NCI-H774 (cell line): ENCODE measurements around the gene HIPK3.
"Not testable (repeated sequence)": the region's sequence is repeated elsewhere in the genome, so short reads cannot be mapped to it uniquely, and the experiment has no call there.

Experiments used
- DNase-seq: peaks from one replicate; lab custom pipeline; 2025; lab: John Stamatoyannopoulos, UW

Gene HIPK3

DNA sequence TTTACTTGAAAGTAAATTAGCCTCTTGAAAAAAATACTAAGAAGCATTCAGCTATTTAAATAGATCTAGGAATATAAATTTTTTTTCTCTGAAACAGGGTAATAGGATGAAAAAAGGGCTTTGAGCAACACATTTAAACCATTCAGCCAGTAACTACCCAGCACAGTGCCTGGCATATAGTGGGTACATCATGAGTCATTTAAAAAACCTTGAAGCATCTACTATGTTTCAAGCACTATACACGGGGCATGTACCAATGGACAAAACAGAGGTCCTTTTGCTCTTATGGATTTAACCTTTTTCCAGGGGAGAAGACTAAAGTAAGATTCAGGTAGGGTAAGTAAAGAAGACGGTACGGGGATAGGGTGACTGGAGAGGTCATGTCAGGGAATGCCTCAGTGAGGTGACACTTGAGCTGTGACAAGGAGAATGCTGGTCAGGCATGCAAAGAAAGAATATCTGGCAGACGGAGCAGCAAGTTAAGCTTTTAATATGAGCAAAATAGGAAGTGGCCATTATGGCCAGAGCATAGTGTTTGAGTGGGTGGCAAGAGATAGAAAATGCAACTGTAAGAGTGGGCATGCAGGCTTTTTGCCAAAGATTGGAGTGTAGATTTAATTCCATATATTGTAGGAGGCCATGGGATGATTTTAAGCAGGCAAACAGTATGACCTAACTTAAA is 101.1 kb downstream of the HIPK3 start:
- no peak for DNase-seq

DNA sequence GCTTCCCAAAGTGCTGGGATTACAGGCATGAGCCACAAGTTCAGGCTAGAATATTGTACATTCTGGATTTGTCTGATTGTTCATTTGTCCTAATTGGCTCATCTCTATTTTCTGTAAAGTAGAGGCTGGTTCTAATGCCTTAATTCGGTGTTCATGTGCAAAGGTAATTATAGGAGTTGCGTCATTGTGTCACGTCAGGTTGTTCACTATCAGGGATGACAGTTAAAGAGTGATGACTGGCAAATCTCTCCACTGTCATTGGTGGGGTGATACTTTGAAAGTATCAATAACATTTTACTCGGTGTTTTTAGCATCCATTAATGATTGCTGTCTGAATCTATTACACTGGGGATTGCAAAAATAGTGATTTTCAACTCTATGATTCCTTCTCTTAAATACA is 103.5 kb downstream of the HIPK3 start:
- no peak for DNase-seq

DNA sequence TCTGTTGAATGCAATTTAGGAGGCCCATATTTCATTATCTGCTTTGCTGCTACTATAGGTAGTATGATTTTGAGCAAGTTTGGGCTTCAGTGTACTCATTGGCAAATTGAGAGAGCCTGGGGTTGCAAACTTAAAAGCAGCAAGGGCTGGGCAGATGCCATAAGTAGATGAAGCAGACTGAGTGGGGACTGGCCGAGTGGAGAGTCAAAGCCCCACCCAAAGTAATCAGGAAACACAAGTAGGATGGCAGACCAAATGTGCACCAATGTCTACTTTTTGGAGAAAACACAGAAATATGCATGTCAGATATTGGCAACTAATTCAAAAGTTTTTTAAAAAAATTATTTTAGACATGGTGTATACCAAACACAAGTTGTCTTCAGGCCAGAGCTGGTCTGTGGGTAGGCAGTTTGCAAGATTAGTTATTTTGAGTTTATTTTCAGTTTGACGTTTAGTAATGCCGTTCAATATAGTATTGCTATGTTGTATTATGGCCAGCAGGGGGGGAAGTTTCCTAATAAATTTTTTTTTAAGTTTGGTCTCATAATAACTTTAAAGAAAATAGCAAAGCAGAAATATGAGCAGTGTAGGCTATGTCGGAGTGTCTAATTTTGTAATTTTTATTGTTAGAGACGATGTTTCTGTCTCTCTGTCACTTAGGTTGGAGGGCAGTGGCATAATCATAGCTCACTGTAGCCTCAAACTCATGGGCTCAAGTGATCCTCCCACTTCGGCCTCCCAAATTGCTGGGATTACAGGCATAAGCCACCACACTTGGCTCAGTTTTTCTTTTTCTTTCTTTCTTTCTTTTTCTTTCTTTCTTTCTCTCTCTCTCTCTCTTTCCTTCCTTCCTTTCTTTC is 105.1 kb downstream of the HIPK3 start:
- no peak for DNase-seq

DNA sequence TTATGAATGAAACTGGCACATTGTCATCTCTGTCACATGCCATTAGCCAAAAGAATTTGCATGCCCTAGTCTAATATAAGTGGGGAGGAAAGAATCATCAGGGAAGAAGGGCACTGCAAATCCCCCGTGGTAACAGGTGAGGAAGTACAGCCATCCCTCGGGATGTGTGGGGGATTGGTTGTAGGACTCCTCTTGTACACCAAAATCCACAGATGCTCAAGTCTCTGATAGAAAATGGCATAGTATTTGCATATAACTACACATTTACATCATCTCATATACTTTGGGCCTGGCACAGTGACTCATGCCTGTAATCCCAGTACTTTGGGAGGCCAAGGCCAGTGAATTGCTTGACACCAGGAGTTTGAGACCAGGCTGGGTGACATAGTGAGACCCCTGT is 109.7 kb downstream of the HIPK3 start:
- DNase-seq: no peak

DNA sequence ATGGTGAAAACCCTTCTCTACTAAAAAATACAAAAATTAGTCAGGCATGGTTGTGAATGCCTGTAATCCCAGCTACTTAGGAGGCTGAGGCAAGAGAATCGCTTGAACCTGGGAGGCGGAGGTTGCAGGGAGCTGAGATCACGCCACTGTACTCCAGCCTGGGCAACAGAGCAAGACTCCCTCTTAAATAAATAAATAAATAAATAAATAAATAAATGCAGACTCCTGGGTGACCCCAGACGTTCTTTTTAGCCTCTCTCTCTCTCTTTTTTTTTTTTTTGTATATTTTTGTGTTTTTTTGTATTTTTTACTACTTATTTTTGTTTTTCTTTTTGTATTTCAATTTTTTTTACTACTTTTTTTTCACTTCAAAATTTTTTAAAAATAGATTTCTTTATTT is 111.3 kb downstream of the HIPK3 start:
- DNase-seq: not testable (repeated sequence)

DNA sequence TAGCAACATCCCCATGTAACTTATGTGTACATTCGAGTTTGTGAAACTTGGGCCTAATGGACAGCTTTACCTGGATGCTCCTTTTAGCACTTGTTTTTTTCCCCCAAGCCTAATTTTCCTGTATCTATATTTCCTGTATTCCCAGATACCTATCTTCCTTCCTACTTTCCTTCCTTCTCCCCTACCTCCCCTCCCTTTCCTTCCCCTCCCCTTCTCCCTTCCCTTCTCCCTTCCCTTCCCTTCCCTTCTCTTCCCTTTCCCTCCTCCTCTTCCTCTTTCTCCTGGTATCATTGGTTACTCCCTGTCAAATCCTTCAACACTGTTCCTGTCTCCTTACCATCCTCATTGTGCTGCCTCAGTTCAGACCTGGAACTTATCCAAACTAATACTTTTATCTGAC is 111.8 kb downstream of the HIPK3 start:
- DNase-seq: no peak

DNA sequence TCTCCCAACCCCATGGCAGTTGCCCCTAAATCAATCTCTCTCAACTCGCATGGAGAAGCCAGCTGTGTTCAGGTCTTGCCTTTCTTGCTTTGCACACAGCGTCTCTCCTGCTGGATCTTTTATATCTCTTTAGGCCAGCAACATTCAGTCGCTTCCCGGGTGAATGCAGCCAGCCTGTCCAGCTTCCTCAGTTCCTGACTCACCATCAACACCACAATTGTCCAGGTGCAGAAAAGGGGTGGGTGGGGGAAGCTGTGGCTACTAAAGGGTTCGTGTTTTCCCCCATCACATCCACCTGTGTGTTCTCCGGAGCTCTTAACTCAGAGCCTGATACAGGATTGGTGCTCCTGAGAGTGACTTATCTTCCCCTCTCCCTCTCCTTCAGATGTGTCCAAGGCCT is 116.5 kb downstream of the HIPK3 start:
- no peak for DNase-seq

DNA sequence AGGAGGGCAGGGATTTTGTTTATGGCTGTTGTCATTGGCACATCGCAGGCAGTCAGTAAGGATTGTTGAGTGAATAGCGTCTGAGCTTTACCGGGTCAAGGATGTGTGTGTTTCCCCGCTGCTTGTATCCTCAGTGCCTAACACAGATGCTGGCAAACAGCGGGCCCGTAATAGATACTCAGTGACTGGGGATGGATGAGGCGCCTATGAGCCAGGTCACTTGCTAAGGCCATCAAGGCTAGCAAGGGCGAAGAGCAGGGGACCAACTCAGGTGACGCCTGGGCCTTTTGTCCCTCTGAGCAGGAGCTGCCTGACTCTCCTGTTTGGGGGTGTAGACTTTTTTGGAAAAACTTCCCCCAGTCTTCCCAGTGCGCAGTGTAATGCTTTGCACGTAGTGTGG is 118.1 kb downstream of the HIPK3 start:
- no peak for DNase-seq

DNA sequence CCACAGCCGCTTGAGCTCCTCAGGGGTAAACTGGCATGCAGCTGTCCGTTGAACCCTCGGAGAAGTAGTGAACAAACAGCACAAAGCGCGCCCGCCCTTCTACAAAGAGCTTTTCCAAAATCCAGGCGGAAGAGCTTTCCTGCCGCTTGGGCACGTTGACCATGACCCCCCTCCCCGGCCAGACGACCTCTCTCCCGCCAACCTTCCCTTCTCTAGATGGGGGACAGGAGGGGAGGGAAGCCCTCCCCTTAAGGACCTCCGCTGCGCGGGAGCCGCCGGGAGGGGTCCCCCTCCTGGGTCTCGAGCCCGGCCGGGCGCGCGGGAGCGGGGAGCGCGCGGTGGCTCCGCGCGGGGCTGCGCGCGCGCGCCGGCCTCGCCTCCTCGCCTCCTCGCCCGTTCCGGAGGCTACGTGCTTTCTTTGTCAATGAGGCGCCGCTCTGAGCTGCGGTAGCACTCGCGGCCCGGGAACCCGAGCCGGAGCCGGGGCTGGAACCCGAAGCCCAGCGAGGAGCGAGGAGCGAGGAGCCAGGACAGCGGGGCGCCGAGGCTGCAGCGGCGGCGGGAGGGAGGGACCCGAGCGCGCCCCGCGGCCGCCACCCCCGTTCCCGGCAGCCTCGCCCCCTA is 118.6 kb downstream of the HIPK3 start, which contains the start of gene KIAA1549L:
TSS of gene KIAA1549L (plus strand) at position 421 of the 624 bp plus-strand sequence.
- no peak for DNase-seq

DNA sequence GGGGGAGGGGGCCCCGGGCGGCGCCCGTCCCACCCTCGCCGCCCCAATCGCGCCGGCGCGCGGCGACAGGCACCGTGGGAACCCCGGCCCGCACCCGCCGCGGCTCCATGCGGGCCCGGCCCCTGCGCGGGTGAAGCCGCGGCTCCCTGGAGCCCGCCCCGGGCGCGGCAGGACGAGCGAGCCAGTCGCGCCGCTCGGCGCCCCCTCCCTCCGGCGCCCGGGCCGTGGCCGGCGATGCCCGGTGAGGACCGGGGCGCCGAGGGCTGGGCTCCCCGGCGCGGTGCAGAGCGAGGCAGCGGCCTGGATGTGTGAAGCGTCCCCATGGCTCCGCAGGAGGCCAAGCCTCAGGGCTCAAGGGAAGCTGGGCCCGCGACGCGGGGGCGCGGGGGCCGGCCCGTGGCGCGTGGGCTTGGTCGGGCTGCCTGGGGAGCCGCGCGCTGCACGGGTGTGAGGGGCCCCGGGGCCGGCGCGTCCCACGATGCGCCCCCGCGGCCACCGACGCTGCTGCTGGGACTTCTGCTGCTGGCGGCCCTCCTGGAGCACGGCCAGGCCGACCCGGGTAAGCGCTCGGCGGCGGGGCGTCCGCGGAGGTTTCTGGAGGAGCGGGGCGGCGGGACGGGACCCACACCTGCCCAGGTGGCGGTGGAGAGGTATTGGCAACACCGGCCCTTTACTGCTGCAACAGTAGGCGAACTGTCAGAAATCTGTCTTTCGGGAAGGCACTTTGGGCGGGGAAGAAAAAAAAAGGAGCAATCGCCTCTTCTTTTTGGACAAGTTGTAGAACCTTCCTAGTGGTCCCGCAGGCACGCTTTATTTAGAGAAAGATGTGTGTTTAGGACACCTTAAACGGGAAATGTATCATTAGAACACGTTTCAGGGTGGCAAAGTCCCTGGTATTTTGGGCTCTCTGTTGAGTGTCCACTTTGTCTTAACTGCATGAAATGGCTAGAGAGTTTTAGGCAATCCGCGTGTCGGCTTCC is 119.4 kb downstream of the HIPK3 start:
- DNase-seq: no peak

DNA sequence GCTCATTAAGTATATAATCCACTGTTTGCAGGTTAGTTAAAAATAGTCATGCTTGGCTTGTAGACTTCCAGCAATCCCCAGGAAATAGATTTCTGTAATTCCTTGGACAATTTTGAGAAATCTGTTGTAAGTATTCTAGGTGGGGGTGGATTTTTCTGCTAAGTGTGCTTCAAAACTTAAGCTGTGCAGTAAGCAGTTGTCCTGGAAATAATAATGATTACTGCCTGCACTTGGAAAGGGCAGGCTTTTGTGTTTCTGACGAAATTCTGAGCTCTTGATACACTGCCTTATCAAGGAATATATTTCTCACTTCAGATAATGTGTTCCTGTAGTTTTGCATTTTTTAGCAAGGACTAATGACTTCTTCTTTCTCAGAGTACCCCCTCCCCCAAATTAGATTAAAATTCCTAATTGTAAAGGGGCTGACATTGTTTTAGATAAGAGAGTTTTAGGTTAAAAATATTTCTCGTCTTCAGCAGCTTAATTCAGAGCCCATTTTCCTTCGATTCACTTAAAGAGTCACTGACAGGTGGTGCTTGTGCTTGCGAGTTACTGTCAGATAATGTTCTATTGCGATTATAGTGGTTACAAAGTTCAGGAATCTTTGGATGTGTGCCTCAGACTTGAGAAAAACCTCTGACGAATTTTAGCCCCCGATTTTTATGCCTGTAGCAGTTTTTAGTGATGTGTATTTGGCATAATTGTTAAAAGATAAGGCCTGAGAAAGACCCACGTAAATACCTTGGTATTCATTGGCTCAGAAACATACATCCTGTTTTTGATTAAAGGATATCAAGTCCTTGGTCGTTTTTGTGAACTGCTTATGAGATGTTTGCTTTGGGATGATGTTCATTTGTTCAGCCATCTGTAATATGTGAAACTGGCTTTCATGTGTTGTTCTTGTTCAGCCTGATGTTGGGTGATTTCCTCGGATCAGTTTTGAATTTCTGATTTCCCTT is 120.5 kb downstream of the HIPK3 start:
- no peak for DNase-seq

DNA sequence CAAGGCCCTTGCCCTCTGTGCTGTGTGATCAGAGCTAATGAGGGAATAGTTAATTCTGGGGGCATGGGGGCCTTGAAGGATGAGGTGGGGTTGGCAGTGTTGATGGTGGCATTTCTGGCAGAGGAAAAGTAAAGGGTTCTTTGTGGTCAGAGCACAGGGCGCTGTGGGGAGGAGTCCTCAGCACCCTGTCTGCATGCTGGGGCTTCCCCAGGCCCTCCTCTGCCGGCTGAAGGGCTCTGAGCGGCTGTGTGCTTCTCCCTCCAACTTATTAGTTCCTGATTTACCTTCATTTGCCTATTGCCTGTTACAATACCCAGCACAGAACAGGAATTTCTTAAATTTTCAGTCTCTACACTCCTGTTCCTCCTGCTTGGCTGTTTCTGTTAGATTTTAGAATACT is 122.8 kb downstream of the HIPK3 start:
- DNase-seq: no peak

DNA sequence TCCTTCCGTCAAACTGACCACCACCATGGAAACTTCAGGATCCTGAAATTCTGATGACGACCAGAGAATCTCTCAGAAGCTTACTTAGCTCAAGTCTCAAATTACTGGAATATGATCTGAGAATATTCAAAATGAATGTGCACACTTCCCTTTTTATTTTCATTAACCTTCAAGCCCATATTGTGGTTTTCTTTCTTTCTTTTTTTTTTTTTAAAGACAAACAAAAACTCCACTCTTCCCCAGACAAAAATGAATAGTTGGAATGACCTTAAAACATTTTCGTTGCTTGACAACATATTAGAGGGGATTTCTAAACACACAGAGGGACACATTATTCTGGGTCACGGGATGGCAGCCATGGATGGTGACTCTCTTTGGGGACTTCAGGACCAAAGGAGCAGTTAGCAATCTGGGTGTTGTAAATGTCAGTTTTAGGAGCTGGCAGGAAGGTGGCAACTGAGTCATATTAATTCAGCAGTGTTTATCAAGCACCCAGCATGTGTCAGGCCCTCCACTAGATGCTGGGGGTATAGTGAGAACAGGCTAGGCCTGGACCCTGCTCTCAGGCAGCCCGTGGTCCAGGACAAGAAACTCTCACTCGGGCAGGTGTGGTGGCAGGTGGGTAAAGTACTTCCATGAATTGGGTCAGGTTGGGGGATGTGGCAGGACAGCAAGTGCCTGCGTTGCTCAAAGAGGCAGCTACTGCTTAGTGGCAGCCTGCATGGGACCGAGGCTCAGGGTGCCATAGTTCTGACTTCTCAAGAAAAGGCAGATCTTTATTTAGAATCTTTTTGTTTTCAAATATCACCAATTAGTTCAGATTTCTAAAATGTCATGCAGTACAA is 126.1 kb downstream of the HIPK3 start:
- DNase-seq: no peak

DNA sequence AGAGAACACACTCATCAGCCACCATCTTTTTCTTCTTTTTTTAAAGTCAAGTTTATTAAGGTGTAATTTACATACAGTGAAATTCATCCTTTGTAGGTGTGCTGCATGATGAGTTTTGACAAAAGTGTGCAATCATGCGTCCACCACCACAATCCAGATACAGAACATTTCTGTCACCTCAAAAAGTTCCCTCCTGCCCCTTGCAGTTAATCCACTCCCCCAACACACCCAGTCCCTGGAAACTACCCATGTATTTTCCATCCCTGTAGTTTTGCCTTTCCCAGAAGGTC is 126.7 kb downstream of the HIPK3 start:
- DNase-seq: no peak

DNA sequence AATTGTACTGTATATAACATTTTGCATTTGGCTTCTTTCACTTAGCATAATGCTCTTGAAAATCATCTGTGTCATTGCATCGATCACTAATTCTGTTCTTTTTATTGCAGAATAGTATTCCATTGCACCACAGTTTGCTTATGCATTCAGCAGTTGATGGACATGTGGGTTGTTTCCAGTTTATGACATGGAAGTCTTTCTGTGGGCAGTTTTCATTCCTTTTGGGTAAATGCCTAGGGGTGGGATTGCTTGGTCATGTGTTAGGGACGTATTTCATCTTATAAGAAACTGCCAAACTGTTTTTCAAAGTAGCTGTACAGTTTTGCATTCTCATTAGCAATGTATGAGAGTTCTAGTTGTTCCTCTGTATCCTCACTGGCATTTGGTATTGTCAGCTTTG is 127.0 kb downstream of the HIPK3 start:
- DNase-seq: no peak

DNA sequence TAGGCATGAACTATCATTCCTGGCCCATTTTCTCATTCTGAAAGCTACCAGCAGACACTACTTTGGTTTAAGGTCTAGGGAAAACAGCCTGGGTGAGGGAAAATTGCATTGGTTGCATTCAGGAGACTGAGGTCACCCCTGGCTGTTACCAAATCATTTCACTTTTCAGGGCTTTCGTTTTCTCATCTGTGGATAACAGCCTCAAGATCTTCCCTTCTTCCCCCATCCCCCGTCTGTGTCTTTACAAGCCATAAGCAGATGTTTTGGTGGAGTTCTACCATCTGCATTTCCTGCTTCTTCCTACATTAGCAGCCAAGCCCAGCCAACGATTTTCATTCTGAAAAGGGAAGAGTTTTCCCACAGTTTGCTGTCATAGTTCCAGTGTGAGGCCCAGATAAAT is 130.4 kb downstream of the HIPK3 start:
- DNase-seq: no peak

DNA sequence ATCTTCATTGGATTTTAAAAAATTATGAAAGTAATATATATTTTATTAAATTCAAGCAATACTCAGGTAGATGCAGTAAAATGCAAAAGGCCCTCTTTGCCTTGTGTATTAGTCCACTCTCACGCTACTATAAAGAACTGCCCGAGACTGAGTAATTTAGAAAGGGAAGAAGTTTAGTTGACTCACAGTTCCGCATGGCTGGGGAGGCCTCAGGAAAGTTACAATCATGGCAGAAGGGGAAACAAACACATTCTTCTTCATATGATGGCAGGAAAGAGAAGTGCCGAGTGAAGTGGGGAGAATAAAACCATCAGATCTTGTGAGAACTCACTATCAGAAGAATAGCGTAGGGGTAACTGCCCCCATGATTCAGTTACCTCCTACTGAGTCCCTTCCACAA is 130.8 kb downstream of the HIPK3 start:
- DNase-seq: no peak

DNA sequence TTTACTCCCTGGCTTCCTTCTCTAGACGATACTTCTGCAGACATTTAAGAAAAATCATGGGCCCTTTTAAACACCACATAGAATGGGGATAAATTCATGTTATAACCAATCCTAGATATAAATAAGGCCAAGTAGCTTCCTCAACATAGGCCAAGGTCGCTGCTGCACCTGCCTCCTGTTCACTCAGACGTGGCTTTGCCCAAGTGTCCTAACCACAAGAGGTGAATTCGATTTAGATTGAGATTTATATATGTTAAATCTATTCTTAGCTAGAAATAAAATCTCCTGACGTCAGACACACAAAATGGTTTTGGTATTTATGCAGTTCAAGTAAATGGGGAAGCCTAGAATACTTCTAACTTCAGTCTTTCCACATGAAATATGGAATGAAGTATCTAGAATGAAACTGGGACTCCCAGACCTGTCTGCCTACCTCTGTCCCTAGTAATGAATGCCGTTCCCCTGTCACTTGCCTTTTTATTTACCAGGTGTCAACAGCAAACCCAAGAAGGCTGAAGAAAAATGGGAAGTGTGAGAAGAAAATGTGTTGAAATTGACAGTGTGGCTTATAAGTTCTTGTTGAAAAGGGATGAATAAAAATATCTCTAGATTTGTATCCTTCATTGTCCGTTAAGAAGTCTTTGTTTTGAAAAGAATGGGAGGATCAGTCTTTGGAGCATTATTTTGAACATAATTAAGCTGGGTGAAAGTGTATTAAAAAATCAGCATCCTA is 131.8 kb downstream of the HIPK3 start:
- DNase-seq: no peak

DNA sequence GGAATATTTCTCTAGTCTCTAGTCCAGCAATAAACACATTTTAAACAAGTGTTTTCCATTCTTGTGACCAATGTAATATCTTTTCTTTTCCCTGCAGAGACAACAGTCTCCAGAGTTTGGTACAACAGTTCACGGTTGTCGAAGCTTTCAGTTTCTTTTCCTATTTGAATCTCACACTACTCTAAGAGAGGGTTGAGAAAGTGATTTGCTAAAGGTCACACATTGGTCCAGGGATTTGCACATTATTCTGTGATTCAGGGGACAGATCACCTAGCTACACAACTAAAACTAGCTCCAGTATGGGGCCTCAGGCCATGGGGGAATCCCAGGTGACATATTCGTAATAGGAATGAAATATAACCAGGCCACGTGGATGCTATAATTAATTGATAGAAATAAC is 132.5 kb downstream of the HIPK3 start:
- no peak for DNase-seq
